K562 (cell line): ENCODE measurements around the gene MGAT4D. TPM values are rescaled to one million over a fixed set of nuclear protein-coding genes. Genes with fewer than 3 reads are reported as not detected.

Source experiments
- BRCA1 ChIP-seq, 2 experiments: fragments of 450-650 bp in 1 of 2; sonication (generic) in 1 of 2; formaldehyde crosslinking in 1 of 2; IDR thresholded peaks; 2 replicates each; pipeline versions ENCODE4 v1.5.0 to v1.6.1; 2017 to 2020; ENCODE audit warnings: mild to moderate bottlenecking in 1 of 2, missing genetic modification reagents in 1 of 2
- BRF1 ChIP-seq: IDR thresholded peaks from 3 replicates; pipeline ENCODE4 v1.6.1; 2011; ENCODE audit warnings: borderline replicate concordance, mild to moderate bottlenecking; ENCODE audit not compliant: insufficient read length; ENCODE audit errors: extremely low read depth
- DACH1 ChIP-seq: fragments of 450-650 bp; IDR thresholded peaks from 2 replicates; pipeline ENCODE4 v1.6.1; 2018; ENCODE audit not compliant: partially characterized antibody
- HNRNPL ChIP-seq: fragments of 200-400 bp; formaldehyde crosslinking; IDR thresholded peaks from 2 replicates; pipeline ENCODE4 v1.6.1; 2017; ENCODE audit warnings: low read depth, mild to moderate bottlenecking, low read length
- HNRNPLL ChIP-seq: fragments of 200-400 bp; formaldehyde crosslinking; IDR thresholded peaks from 2 replicates; pipeline ENCODE4 v1.6.1; 2017; ENCODE audit warnings: low read length, low read depth, mild to moderate bottlenecking; ENCODE audit not compliant: poor library complexity, severe bottlenecking
- PML ChIP-seq: IDR thresholded peaks from 2 replicates; pipeline ENCODE4 v1.6.1; 2012; ENCODE audit warnings: low read length, inconsistent platforms
- PRDM10 ChIP-seq: fragments of 450-650 bp; IDR thresholded peaks from 2 replicates; pipeline ENCODE4 v1.6.1; 2018; ENCODE audit not compliant: partially characterized antibody
- SMC3 ChIP-seq: conservative IDR thresholded peaks from 2 replicates; pipeline ENCODE4 v1.6.1; 2011; ENCODE audit warnings: low read depth, low read length, improper control_type of control experiment; ENCODE audit not compliant: insufficient read depth
- ZBTB7A ChIP-seq: IDR thresholded peaks from 2 replicates; pipeline ENCODE4 v1.6.1; 2011; ENCODE audit warnings: low read depth, mild to moderate bottlenecking, low read length, moderate library complexity, borderline replicate concordance; ENCODE audit not compliant: control insufficient read depth
- ZNF584 ChIP-seq: fragments of 200-800 bp; sonication (Bioruptor generic); IDR thresholded peaks from 2 replicates; pipeline ENCODE4 v1.6.1; 2016; ENCODE audit warnings: low read depth, mild to moderate bottlenecking, missing genetic modification characterization, missing compliant biosample characterization
- ZNF830 ChIP-seq: fragments of 250-450 bp; sonication (Bioruptor Pico); IDR thresholded peaks from 2 replicates; pipeline ENCODE4 v1.5.0; 2021; ENCODE audit warnings: mild to moderate bottlenecking
- polyA plus RNA-seq, 8 experiments: library from polyadenylated mRNA; depleted of rRNA in 4 of 8; stranded (reverse) in 5 of 8; unstranded in 3 of 8; fragments of >200 nt; fragmentation: Nextera tagmentation in 2 of 8; fragmentation: Illumina TruSeq in 1 of 8; extraction: Ambion mirVana in 2 of 8; extraction: Trizol in 1 of 8; gene quantifications; 2 replicates each; pipeline versions ENCODE4 v1.2.1 to v1.2.3, GENCODE V29; 2011 to 2014; ENCODE audit warnings: inconsistent platforms in 1 of 8, missing spikeins in 1 of 8
- total RNA-seq, 7 experiments: library from RNA; depleted of rRNA in 6 of 7; stranded (reverse); fragments of >200 nt in 6 of 7; fragmentation: Illumina TruSeq in 2 of 7; extraction: Trizol in 2 of 7; gene quantifications; 2 replicates each; pipeline versions ENCODE4 v1.2.1 to v1.2.3, GENCODE V29; 2011 to 2021; ENCODE audit warnings: low replicate concordance in 1 of 7
- TF ChIP-seq, protein P1 (sequence below): fragments of 450-650 bp; IDR thresholded peaks from 2 replicates; pipeline ENCODE4 v1.6.1; 2016; ENCODE audit warnings: borderline replicate concordance
- TF ChIP-seq, protein P2 (sequence below), 2 experiments: fragments of 450-650 bp; IDR thresholded peaks; 2 replicates each; pipeline ENCODE4 v1.6.1; 2016; ENCODE audit warnings: mild to moderate bottlenecking in 2 of 2, borderline replicate concordance in 1 of 2, low read depth in 1 of 2, moderate library complexity in 1 of 2

Gene MGAT4D
- total and polyA plus RNA-seq, 9 of the 15 experiments (the other 6 are each of a cell fraction or from before 2014, with no cell fraction given): not detected

GRCh38 chr4:140529434-140529833 lies 31.3 kb upstream of the MGAT4D start (continued):
- TF ChIP-seq PRDM10: no peak
- TF ChIP-seq, protein P1, sequence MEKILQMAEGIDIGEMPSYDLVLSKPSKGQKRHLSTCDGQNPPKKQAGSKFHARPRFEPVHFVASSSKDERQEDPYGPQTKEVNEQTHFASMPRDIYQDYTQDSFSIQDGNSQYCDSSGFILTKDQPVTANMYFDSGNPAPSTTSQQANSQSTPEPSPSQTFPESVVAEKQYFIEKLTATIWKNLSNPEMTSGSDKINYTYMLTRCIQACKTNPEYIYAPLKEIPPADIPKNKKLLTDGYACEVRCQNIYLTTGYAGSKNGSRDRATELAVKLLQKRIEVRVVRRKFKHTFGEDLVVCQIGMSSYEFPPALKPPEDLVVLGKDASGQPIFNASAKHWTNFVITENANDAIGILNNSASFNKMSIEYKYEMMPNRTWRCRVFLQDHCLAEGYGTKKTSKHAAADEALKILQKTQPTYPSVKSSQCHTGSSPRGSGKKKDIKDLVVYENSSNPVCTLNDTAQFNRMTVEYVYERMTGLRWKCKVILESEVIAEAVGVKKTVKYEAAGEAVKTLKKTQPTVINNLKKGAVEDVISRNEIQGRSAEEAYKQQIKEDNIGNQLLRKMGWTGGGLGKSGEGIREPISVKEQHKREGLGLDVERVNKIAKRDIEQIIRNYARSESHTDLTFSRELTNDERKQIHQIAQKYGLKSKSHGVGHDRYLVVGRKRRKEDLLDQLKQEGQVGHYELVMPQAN: no peak; the same call in 1 of the 2 replicates
- TF ChIP-seq SMC3: no peak
- TF ChIP-seq ZNF584 (CRISPR knock-in tag): 0 out of 2 replicates have a peak, but pooled peaks have one; percentile 31
- no peak for TF ChIP-seq BRCA1 (IDR thresholded peaks at IDR 0.05)
- TF ChIP-seq BRCA1 (CRISPR knock-in tag; IDR thresholded peaks at IDR 0.05): no peak
- TF ChIP-seq HNRNPL: no peak
- no peak for TF ChIP-seq ZNF830 (CRISPR knock-in tag)
- TF ChIP-seq BRF1: no peak
- TF ChIP-seq PML: peak; percentile 78
- TF ChIP-seq DACH1: no peak
- no peak for TF ChIP-seq HNRNPLL
- TF ChIP-seq, protein P2, sequence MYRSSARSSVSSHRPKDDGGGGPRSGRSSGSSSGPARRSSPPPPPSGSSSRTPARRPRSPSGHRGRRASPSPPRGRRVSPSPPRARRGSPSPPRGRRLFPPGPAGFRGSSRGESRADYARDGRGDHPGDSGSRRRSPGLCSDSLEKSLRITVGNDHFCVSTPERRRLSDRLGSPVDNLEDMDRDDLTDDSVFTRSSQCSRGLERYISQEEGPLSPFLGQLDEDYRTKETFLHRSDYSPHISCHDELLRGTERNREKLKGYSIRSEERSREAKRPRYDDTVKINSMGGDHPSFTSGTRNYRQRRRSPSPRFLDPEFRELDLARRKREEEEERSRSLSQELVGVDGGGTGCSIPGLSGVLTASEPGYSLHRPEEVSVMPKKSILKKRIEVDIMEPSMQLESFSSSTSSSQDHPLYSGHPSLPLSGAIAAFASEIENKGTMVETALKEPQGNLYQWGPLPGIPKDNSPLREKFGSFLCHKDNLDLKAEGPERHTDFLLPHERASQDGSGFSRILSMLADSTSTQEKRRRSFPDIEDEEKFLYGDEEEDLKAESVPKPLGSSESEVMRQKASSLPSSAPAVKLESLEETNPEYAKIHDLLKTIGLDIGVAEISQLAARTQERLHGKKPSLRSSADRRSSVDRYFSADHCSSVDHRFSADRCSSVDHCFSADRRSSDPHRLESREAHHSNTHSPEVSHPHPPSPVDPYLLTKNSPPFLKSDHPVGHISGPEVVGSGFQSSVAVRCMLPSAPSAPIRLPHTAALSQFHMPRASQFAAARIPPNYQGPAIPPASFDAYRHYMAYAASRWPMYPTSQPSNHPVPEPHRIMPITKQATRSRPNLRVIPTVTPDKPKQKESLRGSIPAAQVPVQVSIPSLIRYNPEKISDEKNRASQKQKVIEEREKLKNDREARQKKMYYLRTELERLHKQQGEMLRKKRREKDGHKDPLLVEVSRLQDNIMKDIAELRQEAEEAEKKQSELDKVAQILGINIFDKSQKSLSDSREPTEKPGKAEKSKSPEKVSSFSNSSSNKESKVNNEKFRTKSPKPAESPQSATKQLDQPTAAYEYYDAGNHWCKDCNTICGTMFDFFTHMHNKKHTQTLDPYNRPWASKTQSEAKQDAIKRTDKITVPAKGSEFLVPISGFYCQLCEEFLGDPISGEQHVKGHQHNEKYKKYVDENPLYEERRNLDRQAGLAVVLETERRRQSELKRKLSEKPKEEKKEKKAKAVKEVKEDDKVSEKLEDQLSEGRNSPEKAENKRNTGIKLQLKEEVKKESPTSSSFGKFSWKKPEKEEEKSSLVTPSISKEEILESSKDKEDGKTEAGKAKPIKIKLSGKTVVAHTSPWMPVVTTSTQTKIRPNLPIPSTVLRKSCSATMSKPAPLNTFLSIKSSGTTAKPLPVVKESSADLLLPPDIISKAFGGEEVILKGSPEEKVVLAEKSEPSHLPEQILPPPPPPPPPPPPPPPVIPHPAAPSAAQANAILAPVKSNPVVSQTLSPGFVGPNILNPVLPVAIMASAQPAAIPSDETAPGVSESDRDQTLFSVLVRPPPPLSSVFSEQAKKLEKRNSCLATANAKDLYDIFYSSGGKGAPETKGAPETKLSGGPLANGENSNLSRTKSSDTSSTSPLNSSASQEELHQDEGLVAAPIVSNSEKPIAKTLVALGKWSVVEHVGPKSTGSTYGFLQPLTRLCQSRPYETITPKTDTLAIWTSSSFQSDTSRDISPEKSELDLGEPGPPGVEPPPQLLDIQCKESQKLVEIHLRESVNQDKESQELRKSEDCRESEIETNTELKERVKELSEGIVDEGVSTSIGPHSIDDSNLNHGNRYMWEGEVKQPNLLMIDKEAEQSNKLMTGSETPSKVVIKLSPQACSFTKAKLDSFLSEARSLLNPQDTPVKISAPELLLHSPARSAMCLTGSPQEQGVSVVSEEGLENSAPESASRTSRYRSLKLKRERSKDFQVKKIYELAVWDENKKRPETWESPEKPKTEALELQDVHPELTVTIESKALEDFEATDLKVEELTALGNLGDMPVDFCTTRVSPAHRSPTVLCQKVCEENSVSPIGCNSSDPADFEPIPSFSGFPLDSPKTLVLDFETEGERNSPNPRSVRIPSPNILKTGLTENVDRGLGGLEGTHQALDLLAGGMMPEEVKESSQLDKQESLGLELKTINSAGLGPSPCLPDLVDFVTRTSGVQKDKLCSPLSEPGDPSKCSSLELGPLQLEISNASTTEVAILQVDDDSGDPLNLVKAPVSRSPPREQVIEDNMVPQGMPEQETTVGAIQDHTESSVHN (IDR thresholded peaks at IDR 0.05; ENCODE audit: borderline replicate concordance in 1 of 2, low read depth in 1 of 2): no peak
- no peak for TF ChIP-seq ZBTB7A
